Colonic mucosa (tissue), 4 donors: ENCODE results near the gene PCSK2. TPM values are rescaled to one million over a fixed set of nuclear protein-coding genes. Genes with fewer than 3 reads are reported as not detected.

Source experiments
- DNase-seq: peaks from one replicate; pipeline ENCODE4 v3.0.0-alpha.2; 2020
- H3K27ac ChIP-seq: fragments of 200-600 bp; one replicate; pipeline ENCODE4 v1.8.0; 2021
- H3K27me3 ChIP-seq: fragments of 200-600 bp; one replicate; pipeline ENCODE4 v1.8.0; 2021
- H3K36me3 ChIP-seq: fragments of 200-600 bp; one replicate; pipeline ENCODE4 v1.8.0; 2021
- H3K4me1 ChIP-seq: fragments of 200-600 bp; one replicate; pipeline ENCODE4 v1.8.0; 2021; ENCODE audit warnings: mild to moderate bottlenecking
- H3K4me3 ChIP-seq: fragments of 200-600 bp; one replicate; pipeline ENCODE4 v1.8.0; 2021
- H3K9ac ChIP-seq, 2 donors: one replicate each; pipeline ENCODE4 v1.7.0; 2013; ENCODE audit warnings: control low read depth in 2 of 2, low read depth in 2 of 2, low read length in 2 of 2
- H3K9me3 ChIP-seq: fragments of 200-600 bp; one replicate; pipeline ENCODE4 v1.8.0; 2021
- CTCF ChIP-seq: fragments of 200-600 bp; IDR thresholded peaks from one replicate; pipeline ENCODE4 v1.8.0; 2022; ENCODE audit warnings: antibody characterized with exemption, mild to moderate bottlenecking
- intact Hi-C: fragments of 100-400 bp; cut with DNase I; formaldehyde crosslinking; loops from one replicate; pipeline ENCODE4 v1.14.1; 2022
- total RNA-seq, 2 donors: library from RNA; stranded (reverse); fragmentation: NEBNext Ultra II Directional in 1 of 2; extraction: Animal tissue kit (Norgen Biotek cat#: 25700) in 1 of 2; gene quantifications; one replicate each; pipeline ENCODE4 v1.2.1, GENCODE V29; 2021
- donor health status: healthy.
- donor health status: DM: no; HTN: no; CAD: no.
- donor health status: DM: no; HTN: no; CAD: no.

PCSK2 gene
- total RNA-seq, 2 donors from 2014 or later = 0.32 to 2.0 TPM

GRCh38 chr20:17443131-17443858, 216.5 kb downstream of the PCSK2 start:
- TF ChIP-seq CTCF = no peak
- Histone ChIP-seq H3K4me1 (no peaks in the 10 kb centered on the region), H3K27ac (no peak overlapping the region), H3K36me3 (no peaks in the 10 kb centered on the region), H3K4me3 (no peak overlapping the region), H3K27me3 (no peaks in the 10 kb centered on the region), H3K9me3 (no peaks in the 10 kb centered on the region), H3K9ac (no peak overlapping the region)
- DNase-seq = no peak
- intact Hi-C loops = no loop called here

- Histone ChIP-seq H3K27ac (no peak overlapping the region), H3K4me3 (no peak overlapping the region), H3K4me1 (no peaks in the 10 kb centered on the region), H3K9ac (no peak overlapping the region), H3K9me3 (no peaks in the 10 kb centered on the region), H3K27me3 (no peaks in the 10 kb centered on the region), H3K36me3 (no peaks in the 10 kb centered on the region)
- no peak for DNase-seq
- intact Hi-C loops = no loop called here
- no peak for TF ChIP-seq CTCF
Observed at GRCh38 chr20:17444091-17444490, 217.3 kb downstream of the PCSK2 start.

GRCh38 chr20:17445543-17445942, 218.7 kb downstream of the PCSK2 start:
- no peak overlapping the region for H3K27ac ChIP-seq
- no peaks in the 10 kb centered on the region for H3K36me3 ChIP-seq
- no peak for TF ChIP-seq CTCF
- H3K4me1 ChIP-seq = no peaks in the 10 kb centered on the region
- no peak overlapping the region for H3K4me3 ChIP-seq
- intact Hi-C loops = no loop called here
- H3K27me3 ChIP-seq = no peaks in the 10 kb centered on the region
- no peak for DNase-seq
- no peaks in the 10 kb centered on the region for H3K9me3 ChIP-seq
- no peak overlapping the region for H3K9ac ChIP-seq

- Histone ChIP-seq H3K27me3 (no peaks in the 10 kb centered on the region), H3K9ac (no peak overlapping the region), H3K27ac (no peak overlapping the region), H3K4me3 (no peak overlapping the region), H3K36me3 (no peaks in the 10 kb centered on the region), H3K9me3 (no peaks in the 10 kb centered on the region), H3K4me1 (no peaks in the 10 kb centered on the region)
- no peak for DNase-seq
- no peak for TF ChIP-seq CTCF
- intact Hi-C loops = no loop called here
Observed at GRCh38 chr20:17446171-17446570, 219.3 kb downstream of the PCSK2 start.

- Histone ChIP-seq H3K36me3 (no peaks in the 10 kb centered on the region), H3K27ac (no peak overlapping the region), H3K4me3 (no peak overlapping the region), H3K4me1 (no peaks in the 10 kb centered on the region), H3K9me3 (no peaks in the 10 kb centered on the region), H3K9ac (no peak overlapping the region), H3K27me3 (no peaks in the 10 kb centered on the region)
- intact Hi-C loops = no loop called here
- TF ChIP-seq CTCF = no peak
- DNase-seq = no peak
Observed at GRCh38 chr20:17448071-17448470, 221.2 kb downstream of the PCSK2 start.
